Uterus (tissue), 2 donors: Measurements from ENCODE around the gene TMEM74B.

Experiments
- CTCF ChIP-seq, 4 experiments: fragments of 200-600 bp in 2 of 4; fragments of 450-650 bp in 2 of 4; sonication (generic) in 2 of 4; IDR thresholded peaks; one replicate each; pipeline ENCODE4 v1.5.1; 2016 to 2019; ENCODE audit warnings: antibody characterized with exemption in 4 of 4, mild to moderate bottlenecking in 2 of 4, moderate library complexity in 1 of 4
- POLR2A ChIP-seq, 2 donors: fragments of 450-650 bp; IDR thresholded peaks; one replicate each; pipeline ENCODE4 v1.6.1; 2016; ENCODE audit warnings: antibody characterized with exemption in 2 of 2, mild to moderate bottlenecking in 1 of 2, moderate library complexity in 1 of 2

GRCh38 chr20:1184260-1184637, 532 bp downstream of the TMEM74B start:
- TF ChIP-seq CTCF (IDR thresholded peaks at IDR 0.05) (no peak), POLR2A (IDR thresholded peaks at IDR 0.05) (no peak)
